GF-D8 (cell line): ENCODE measurements around the gene MRPL18.
"Not testable (repeated sequence)": the region's sequence is repeated elsewhere in the genome, so short reads cannot be mapped to it uniquely, and the experiment has no call there.

ENCODE experiments used
- DNase-seq: peaks from one replicate; lab custom pipeline; 2025; lab: John Stamatoyannopoulos, UW

Gene MRPL18

DNA sequence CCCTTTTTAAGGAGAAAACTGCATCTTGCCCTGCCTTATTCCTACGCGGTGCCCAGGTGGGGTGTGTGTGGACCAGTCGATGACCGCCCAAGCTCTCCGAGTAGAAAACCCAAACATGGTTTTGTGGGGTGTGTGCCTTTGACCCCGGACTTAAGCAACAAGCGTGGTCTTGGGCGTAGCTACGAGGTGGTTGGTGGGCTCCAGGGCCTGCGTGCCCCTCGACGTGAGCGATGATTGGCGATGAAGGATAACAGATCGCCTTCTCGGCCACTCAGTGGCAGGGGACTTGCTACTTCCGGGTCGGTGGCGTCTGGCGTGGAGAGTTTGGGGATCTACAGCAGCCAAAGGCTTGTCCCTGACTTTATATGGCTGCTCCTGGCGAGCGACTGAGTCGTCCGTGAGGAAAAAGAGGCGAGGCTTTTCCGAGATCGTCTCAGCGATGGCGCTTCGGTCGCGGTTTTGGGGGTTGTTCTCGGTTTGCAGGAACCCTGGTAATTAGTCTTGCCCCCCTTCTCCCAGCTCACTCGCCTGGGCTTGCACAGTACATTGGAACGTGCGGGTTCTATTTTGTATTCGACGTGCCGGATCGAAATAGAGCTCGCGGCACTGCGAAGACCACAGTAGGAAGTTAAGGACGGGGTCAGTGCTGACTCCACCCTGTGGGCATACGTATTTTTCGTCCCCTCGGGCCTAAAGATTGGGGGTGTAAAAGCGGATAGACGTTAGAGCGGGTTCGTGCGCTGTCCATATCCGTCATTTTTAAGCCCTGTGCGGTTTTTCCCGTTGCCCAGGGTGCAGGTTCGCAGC is at the start of gene MRPL18:
MRPL18 (plus strand) TSS at position 319 of the 807 bp plus-strand sequence; CDS start at position 440, 121 bp downstream.
- DNase-seq = peak; percentile 95

DNA sequence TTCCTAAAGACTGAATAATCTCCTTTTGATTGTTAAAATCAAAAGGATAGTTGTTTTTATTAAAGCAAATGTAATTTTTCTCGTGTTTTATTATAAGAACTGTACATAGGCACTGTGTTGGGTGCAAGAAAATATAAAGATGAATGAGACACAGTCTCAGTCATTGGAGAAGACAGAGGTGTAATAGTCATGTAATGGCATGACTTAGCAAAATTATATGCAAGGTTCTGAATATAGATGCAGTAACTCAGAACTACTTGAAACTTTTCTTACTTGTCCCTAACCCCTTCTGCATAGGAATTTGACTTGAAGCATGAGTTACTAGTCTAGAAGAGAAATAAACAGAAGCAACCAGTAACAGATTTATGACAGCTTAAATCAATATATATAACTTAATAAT is 48.1 kb upstream of the MRPL18 start:
- DNase-seq = no peak

DNA sequence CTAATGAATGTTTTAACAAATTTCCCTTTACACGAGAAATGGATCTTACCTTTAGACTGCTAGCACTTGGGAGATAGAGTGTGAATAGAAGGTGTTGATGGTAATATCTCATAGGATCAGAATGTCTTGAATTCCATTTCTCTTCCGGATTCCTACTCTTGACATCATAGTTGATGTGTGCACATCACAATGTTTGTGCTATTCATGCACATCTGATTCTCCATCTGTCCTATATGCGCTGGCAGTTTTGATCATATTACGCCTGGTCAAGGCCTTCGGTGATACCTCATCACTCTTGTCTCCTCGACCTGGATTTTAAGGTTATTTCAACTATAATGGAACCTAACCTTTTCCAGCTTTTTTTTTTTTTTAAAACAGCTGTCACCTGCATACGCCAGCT is 45.2 kb upstream of the MRPL18 start:
- no peak for DNase-seq

DNA sequence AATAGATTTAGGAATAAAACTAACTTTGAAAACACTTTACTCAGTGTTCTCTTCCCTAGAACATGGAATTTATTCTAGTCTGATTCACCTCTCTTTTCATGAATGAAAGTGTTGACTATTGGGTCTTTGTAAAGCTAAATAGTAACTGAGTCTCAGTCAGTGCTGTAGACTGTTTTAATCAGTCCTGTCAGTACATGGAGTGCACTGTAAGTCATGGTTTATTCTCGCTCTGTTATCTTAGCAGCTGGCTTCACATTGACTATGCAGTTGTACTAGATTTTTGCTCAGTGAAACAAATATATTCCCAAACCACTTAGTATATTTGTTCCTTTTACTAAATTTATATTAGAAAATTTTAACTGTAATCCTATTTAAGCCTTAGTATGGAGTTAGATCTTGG is 43.5 kb upstream of the MRPL18 start:
- no peak for DNase-seq

DNA sequence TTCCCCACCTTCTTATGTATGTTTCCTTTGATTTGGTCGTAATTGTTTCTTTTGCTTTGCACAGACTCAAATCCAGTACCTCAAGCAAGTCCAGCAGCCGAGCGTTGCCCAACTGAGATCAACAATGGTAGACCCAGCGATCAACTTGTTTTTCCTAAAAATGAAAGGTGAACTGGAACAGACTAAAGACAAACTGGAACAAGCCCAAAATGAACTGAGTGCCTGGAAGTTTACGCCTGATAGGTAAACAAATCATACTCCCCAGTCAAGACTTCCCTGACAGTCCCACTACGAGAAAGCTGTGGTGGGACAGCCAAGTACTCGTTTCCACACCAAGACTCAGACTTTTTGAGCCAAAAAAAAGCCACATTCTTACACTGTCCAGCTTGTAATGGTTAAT is 42.1 kb upstream of the MRPL18 start:
- not testable (repeated sequence) for DNase-seq

DNA sequence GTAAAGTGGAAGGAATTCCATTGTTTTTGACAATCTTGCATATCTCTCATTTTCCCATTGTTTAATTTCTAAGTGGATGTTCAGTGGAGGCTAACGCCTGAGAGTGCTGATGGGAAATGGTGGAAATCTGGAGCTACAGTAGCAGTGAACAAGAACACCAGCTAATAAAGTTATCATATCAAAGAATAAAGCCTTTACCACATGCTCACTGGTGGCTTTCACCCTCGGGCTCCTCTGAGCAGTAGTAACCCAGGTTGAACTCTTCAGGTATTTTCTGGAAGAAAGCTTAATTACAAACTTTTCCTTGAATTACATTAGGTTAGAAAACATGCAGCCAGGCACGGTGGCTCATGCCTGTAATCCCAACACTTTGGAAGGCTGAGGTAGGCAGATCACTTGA is 38.8 kb upstream of the MRPL18 start:
- no peak for DNase-seq

DNA sequence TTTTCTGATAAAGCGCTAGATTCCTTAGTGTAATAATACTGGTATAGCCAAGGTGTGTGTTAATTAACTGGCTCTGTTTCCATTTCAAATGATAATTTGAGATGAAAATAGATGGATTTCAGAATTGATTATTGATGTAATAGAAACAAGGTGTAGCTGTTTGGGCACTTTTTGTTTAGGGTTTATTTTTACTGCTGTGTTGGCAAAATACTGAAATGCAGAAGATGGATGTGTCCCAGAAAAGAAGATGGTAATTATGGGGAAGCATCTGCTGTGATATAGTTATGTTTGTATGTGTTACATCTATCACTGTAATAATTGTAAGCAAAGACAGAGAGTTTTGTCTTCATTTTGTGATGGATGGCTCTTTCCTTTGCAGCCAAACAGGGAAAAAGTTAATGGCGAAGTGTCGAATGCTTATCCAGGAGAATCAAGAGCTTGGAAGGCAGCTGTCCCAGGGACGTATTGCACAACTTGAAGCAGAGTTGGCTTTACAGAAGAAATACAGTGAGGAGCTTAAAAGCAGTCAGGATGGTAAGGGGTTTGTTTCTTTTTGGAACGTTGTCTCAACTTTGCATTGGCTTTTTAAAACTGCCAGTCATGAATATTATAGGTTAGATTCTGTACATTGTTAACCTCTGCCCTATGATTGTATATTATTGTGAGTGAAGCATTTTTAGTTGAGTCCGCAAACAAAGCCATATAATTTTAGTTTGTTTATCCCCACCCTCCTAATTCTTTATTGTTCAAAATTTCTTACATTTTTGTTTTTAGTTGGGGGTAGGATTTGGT is 37.0 kb upstream of the MRPL18 start:
- DNase-seq = no peak

DNA sequence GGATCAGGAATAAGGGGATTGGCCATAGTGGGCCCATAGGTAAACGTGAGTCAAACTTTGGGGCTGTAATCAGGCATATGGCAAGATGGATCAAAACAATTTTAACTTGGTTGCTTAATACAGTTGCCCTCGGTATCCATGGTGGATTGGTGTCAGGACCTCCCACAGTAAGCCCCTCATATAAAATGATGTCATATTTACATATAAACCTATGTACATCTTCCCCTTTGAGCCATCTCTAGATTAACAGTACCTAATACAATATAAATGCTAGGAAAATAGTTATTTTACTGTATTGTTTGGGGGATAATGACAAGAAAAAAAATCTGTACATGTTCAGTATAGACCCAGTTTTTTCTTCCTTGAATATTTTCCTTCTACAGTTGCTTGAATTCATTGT is 35.9 kb upstream of the MRPL18 start:
- DNase-seq = no peak

DNA sequence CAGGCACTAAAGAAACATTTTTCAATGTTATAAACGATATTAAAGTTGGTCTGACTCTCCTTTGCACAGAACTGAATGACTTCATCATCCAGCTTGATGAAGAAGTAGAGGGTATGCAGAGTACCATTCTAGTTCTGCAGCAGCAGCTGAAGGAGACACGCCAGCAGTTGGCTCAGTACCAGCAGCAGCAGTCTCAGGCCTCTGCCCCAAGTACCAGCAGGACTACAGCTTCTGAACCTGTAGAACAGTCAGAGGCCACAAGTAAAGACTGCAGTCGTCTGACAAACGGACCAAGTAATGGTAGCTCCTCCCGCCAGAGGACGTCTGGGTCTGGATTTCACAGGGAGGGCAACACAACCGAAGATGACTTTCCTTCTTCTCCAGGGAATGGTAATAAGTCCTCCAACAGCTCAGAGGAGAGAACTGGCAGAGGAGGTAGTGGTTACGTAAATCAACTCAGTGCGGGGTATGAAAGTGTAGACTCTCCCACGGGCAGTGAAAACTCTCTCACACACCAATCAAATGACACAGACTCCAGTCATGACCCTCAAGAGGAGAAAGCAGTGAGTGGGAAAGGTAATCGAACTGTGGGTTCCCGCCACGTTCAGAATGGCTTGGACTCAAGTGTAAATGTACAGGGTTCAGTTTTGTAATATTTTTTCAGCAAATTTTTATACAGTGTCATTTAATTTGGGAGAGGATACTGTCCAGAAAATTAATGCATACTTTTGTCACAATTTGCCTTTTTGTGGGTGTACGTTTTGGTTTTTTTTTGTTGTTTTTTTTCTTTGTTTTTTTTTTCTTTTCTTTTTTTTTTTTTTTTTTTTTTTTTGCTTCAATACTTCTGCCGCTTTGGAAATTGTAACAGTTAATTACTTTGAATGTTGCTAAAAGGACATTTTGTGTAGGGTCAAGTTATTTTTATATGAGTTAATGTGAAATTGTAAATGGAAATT is 35.0 kb upstream of the MRPL18 start:
- DNase-seq = no peak

DNA sequence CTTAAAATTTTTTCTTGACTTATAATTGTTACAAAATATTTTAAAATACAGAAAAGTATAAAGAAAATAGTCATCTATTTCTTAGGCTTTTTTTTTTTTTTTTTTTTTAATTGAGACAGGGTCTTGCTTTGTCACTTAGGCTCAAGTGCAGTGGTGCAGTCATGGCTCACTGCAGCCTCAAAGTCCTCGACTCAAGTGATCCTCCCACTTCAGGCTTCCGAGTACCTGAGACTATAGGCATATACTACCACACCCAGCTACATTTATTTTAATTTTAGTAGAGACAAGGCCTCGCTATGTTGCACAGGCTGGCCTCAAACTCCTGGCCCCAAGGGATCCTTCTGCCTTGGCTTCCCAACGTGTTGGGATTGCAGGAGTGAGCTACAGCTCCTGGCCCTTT is 33.8 kb upstream of the MRPL18 start:
- no peak for DNase-seq

DNA sequence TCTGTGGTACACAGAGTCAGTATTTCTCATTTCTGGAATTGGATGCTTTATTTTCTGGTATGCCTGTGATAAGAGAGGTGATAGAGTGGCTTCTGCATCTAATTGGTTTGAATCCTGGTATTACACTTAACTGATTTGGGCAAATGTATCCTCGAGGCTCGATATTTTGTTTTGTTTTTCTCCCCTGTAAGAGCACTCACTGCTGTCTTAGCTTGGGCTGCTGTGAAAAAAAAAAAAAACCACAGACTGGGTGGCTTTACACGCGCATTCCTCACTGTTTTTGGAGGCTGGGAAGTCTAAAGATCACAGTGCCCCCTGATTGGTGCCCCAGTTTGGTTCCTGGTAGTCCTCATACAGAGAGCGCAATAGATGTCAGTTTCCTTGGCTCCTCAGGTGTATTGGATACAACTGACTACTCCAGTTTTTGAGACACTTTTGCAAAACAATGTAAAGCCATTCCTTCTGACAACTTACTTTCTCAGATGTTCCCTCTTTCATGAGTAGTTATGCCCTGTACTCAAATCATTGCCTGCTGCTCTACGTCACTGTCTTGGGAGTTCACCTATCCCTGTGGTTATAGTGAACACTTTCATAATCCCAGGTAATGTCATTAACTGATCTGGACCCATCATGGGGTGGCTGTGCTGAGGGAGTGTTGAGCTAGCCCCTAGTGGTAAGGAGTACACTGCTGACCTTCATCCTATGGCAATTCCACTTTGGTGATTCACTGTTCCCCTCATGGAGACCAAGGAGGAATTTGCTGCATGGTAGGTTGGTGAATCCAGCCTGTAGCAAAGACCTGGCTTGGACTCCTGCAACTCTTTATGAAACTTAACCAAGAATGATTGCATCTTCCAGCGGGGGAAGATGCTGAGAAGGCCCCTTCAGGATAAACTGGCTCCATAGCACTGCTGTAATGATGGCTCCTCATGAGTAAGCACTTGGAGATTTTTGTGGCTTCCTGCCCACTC is 32.0 kb upstream of the MRPL18 start:
- DNase-seq = no peak

DNA sequence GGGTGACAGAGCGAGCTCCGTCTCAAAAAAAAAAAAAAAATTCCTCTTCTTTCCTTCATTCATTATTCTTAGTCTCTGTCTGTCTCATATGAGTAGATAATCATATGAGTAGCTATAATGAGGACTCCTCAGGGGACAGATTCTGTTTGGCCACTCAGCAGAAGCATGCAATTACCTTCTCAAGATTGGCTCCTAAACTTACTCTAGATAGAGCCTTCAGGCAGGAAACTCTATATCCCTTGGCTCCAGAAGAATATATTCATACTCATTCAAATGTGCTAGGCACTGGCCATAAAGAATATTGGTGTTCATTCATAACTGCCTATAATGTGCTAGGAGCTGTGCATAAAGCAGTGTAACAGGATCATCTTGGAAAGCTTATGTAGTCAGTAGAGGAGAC is 30.6 kb upstream of the MRPL18 start:
- DNase-seq = no peak

DNA sequence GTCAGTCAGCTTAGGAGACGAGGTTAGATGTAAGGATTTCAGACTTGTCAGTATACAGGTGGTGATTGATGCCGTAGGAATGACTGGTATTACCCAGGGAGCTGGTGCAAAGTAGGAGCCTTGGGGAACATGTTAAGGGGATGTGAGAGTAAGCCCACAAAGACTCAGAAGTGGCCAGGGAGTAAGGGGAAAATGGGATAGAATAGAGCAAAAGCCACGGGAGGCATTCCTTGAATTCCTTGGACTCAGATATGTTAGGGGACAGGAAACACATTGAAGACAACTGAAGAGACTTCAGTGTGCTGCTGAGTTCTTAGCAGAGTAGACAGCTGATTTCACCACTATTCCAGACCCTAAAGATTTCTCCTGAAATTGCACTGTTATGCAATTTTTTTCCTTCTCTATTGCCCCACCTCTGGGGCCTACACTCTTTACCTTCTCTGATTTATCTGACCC is 29.6 kb upstream of the MRPL18 start:
- DNase-seq = no peak

DNA sequence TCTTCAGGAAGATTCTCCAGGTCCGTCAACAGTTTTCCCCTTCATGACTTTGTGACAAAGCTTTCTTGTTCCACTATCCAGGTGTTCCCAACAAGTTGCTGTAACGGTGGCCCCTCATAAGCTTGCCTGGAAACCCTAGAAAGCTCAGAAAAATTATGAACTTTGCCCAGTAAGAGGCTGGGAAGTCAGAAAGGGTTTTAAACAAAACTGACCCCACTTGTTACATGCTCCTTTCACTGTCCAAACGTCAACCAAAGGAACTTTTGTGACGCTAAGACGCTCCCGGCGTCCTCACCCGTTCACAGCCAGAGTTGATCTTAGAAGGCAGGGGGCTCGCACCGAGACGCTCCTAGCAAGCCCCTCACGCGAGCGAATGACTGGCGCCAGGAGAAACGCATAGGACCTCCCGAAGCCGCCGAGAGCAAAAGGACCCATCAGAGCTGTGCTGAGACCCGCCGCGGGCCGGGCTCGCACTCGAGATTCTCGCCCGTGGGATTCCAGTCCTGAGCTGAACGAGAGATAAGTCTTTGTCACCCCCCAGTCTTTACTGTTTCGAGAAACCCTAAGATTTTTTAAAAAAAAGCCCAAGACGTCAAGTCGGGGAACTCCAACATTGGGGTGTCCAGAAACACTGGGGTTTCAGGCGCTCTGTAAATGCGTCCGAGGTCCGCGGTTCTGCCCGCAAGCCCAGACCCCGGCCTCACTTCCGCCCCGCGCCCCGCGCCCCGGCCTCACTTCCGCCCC is 29.0 kb upstream of the MRPL18 start:
- DNase-seq = peak; percentile 4

DNA sequence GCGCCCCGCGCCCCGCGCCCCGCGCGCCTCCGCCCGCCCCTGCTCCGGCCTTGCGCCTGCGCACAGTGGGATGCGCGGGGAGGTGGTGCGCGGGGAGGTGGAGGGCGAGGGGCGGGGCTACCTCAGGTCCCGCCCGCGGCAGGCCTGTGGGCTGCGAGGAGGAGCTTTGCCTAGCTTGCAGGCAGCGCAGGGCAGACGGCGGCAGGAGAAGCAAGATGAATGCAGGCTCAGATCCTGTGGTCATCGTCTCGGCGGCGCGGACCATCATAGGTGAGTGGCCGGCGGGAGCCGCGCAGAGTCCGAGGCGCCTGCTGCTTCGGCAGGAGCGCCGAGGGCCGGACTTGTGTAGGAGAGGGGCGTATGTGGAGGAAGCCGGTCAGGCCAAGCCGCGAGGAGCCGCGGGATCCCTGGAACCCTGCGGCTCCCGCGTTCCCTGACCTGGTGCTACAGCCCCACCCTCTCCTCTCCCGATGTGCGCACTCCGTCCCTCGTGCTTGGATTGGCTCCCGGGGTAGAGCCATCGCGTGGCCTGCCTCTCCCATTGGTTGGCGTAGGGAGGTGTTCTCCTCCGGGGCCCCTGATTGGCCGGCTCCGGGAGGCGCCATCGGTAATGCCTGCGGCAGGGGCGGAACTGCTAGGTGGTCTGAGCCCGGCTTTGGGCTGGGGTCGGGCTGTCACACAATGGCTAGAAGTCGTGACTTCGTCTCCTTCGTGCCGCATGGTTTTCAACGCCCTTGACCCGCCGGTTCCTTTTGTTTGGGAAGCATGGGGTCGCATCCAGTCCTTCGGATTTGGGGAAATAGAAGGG is 28.2 kb upstream of the MRPL18 start, which contains the start of gene ACAT2:
ACAT2 (plus strand) TSS at position 173 of the 808 bp plus-strand sequence; CDS start at position 216, 43 bp downstream.
- DNase-seq = peak; percentile 85

DNA sequence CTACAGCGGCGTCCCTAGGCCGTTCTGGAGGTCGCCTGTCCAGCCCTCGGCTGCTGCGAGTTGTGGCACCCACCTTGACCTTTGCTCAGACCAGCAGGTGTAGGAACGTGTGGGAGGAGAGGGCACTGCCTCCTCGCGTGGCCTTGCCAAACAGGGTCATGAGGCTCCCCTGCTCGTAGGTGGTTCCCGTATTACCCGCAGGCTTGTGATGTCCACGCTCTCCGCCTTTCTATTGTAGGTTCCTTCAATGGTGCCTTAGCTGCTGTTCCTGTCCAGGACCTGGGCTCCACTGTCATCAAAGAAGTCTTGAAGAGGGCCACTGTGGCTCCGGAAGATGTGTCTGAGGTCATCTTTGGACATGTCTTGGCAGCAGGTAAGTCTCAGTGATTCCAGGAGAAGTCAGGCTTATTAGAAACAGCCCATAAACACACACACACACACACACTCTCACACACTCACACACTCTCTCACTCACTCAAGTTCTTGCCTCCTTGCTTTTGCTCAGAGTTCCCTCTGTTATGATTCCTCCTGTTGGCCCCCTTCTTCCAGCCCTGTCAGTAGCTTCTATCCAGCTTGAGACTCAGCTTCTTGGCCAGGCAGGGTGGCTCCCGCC is 27.5 kb upstream of the MRPL18 start:
- DNase-seq = no peak

DNA sequence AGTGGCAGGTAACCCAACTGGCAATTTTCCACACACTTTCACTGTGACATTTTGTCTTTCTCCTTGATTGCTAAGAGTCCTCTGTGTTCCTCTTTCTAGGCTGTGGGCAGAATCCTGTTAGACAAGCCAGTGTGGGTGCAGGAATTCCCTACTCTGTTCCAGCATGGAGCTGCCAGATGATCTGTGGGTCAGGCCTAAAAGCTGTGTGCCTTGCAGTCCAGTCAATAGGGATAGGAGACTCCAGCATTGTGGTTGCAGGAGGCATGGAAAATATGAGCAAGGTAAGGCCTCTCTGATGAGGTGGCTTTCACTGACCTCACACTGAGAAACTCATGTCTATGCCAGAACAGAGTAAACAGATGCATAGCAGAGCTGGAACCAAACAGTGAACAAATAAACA is 23.4 kb upstream of the MRPL18 start:
- DNase-seq = no peak

DNA sequence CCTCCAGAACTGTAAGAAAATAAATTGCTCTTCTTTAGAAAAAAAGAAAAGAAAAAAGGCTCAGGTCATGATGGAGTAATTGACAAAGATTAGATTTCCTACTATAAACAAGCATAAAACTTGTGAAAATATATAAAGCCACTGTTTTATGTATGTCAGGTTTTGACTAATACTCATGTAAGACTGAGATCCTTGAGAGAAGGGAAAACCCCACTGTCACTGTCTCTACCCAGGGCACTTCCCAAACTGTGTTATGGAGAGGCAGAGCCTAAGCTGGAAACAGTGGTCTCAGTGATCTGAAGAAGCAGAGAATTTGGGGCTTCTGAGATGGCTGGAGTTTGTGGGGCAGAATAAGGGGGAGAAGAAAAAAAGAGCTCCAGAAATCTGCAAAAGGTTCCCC is 20.8 kb upstream of the MRPL18 start:
- DNase-seq = no peak

DNA sequence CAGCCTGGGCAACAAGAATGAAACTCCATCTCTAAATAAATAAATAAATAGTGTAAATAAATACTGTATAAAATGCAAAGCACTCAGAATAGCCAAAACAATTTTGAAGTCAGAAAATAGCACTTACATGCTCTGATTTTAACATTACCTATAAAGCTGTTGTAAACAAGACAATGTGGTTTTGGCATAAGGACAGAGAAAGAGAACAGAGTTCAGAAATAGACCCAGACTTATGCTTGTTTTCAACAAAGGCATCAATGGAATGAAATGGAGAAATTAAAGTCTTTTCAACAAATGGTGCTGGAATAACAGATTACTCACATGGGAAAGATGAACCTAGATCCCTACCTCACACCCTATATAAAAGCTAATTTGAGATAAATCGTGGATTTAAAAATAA is 18.1 kb upstream of the MRPL18 start:
- DNase-seq = no peak
